ENCODE results near the gene CACUL1.

GRCh38 chr10:118672153-118672552, 82.6 kb downstream of the CACUL1 start:
- TF ChIP-seq CTCF (IDR thresholded peaks at IDR 0.05 in 8 of 11, conservative IDR thresholded peaks at IDR 0.05 in 3 of 11) = no peak
- TF ChIP-seq POLR2A (IDR thresholded peaks at IDR 0.05) = no peak
- no peak for TF ChIP-seq POLR2AphosphoS5 (IDR thresholded peaks at IDR 0.05)
